Kidney (tissue), 14 donors: ENCODE measurements around the gene EHBP1. TPM values are rescaled to one million over a fixed set of nuclear protein-coding genes. Genes with fewer than 3 reads are reported as not detected.

Source experiments
- DNase-seq, 5 donors: peaks; one replicate each; pipeline ENCODE4 v3.0.0-alpha.2; 2013 to 2020
- FAIRE-seq: peaks from 2 replicates; lab custom pipeline; 2012; peaks lifted over from hg19 to GRCh38; lab: Jason Lieb, UNC
- H3K27ac ChIP-seq, 2 donors: one replicate each; pipeline ENCODE4 v1.7.0; 2013; ENCODE audit warnings: low read depth in 2 of 2, low read length in 2 of 2, inconsistent platforms in 1 of 2
- H3K27me3 ChIP-seq: one replicate; pipeline ENCODE4 v1.7.1; 2013; ENCODE audit warnings: low read length, inconsistent platforms; ENCODE audit not compliant: control insufficient read depth, insufficient read depth
- H3K36me3 ChIP-seq, 3 donors: one replicate each; pipeline versions ENCODE4 v1.7.0 to v1.7.1; 2013; ENCODE audit warnings: low read length in 3 of 3, control low read depth in 1 of 3, inconsistent platforms in 1 of 3; ENCODE audit not compliant: insufficient read depth in 3 of 3, control insufficient read depth in 2 of 3
- H3K4me1 ChIP-seq, 3 donors: one replicate each; pipeline versions ENCODE4 v1.7.0 to v1.7.1; 2013; ENCODE audit warnings: low read length in 3 of 3, inconsistent platforms in 1 of 3, low read depth in 1 of 3; ENCODE audit not compliant: control insufficient read depth in 2 of 3, insufficient read depth in 2 of 3
- H3K4me3 ChIP-seq, 3 donors: one replicate each; pipeline versions ENCODE4 v1.7.0 to v1.8.1; 2013; ENCODE audit warnings: low read length in 3 of 3, control low read depth in 1 of 3, inconsistent platforms in 1 of 3
- H3K9ac ChIP-seq, 3 donors: one replicate each; pipeline versions ENCODE4 v1.7.0 to v1.7.1; 2013; ENCODE audit warnings: low read length in 3 of 3, control low read depth in 1 of 3, inconsistent platforms in 1 of 3
- H3K9me3 ChIP-seq, 3 donors: one replicate each; pipeline versions ENCODE4 v1.7.0 to v1.7.1; 2013; ENCODE audit warnings: low read length in 3 of 3, control low read depth in 1 of 3, inconsistent platforms in 1 of 3; ENCODE audit not compliant: control insufficient read depth in 2 of 3, insufficient read depth in 1 of 3
- intact Hi-C: fragments of 100-400 bp; cut with DNase I; formaldehyde crosslinking; loops from one replicate; pipeline ENCODE4 v1.11.1; 2022
- polyA plus RNA-seq: library from polyadenylated mRNA; stranded (reverse); fragments of 350-450 nt; fragmentation: Illumina TruSeq; extraction: RNeasy Lipid Tissue Mini Kit (QIAGEN cat#74804); gene quantifications from one replicate; pipeline ENCODE4 v1.2.3, GENCODE V29; 2014; ENCODE audit warnings: low read depth, low replicate concordance; ENCODE audit not compliant: insufficient read depth
- total RNA-seq: library from RNA; stranded (reverse); fragmentation: NEBNext Ultra II Directional; extraction: Animal tissue kit (Norgen Biotek cat#: 25700); gene quantifications from one replicate; pipeline ENCODE4 v1.2.1, GENCODE V29; 2021
- TF ChIP-seq, protein P1 (sequence below): IDR thresholded peaks from 3 replicates; pipeline ENCODE4 v1.5.1; 2012; ENCODE audit warnings: mild to moderate bottlenecking, moderate library complexity, borderline replicate concordance; ENCODE audit not compliant: insufficient read depth; ENCODE audit errors: extremely low read depth
- donor health status: control.
- donor health status: control.
- donor health status: control.
- donor health status: control.
- donor health status: control.
- donor health status: DM: yes; HTN: yes; CAD: no.
- donor health status: Normal renal cell carcinoma (clear cell type).

Gene EHBP1
- total and polyA plus RNA-seq, 2 donors from 2014 or later: 12.5 to 42.7 TPM

DNA sequence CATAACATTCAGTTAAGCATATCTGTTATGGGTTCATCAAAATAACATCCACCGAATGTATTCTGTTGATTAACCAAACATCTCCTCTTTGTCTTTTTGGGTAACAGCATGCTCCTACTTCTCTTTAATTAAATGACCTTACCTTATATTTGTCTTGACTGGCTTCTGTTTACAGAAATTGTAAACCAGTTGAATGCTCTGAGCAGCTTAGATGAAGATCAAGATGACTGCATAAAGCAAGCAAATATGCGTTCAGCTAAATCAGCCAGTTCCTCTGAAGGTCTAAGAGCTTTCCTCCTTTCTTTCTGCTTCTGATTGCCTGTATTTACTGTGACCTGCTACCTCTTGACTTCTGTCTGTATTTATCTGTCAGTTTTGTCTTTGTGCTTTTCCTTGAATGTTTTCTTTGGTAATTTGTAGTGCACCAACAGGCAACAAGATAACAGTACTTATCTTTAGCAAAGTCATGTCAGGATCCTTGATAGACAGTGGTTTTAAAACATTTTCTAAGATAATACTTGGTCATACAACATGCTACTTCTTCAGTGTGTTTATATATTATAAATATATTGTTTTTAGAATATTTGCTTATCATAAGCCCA, 152.8 kb downstream of the EHBP1 start:
- Histone ChIP-seq H3K9me3 (no peaks in the 10 kb centered on the region), H3K4me1 (no peaks in the 10 kb centered on the region), H3K4me3 (no peak overlapping the region), H3K27ac (no peak overlapping the region), H3K36me3 (peaks cover 0 to 2% (median 0%) of the 10 kb centered on the region in 3 donors), H3K27me3 (no peaks in the 10 kb centered on the region), H3K9ac (no peak overlapping the region)
- TF ChIP-seq, protein P1, sequence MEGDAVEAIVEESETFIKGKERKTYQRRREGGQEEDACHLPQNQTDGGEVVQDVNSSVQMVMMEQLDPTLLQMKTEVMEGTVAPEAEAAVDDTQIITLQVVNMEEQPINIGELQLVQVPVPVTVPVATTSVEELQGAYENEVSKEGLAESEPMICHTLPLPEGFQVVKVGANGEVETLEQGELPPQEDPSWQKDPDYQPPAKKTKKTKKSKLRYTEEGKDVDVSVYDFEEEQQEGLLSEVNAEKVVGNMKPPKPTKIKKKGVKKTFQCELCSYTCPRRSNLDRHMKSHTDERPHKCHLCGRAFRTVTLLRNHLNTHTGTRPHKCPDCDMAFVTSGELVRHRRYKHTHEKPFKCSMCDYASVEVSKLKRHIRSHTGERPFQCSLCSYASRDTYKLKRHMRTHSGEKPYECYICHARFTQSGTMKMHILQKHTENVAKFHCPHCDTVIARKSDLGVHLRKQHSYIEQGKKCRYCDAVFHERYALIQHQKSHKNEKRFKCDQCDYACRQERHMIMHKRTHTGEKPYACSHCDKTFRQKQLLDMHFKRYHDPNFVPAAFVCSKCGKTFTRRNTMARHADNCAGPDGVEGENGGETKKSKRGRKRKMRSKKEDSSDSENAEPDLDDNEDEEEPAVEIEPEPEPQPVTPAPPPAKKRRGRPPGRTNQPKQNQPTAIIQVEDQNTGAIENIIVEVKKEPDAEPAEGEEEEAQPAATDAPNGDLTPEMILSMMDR: no peak
- FAIRE-seq: no peak
- intact Hi-C loops: no loop called here
- no peak for DNase-seq

DNA sequence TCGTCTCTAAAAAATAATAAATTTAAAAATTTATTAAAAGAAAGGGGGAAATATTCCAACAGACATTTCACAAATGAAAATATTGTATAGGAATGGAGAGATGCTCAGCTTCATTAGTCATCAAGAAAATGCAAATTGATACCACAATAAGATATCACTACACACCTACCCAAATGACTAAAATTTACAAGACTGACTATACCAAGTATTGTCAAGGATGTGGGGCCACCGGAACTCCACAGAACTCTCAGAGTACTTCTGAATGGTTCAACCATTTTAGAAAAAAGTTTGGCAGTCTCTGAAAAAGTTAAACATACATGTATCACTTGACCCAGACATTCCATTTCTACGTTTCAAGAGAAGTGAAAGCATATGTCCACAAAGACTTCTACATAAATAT, 163.4 kb downstream of the EHBP1 start:
- TF ChIP-seq, protein P1: no peak
- peaks cover 0 to 15% (median 2%) of the 10 kb centered on the region in 3 donors for H3K36me3 ChIP-seq
- intact Hi-C loops: no loop called here
- no peak overlapping the region for H3K27ac ChIP-seq
- H3K9me3 ChIP-seq: peaks cover 0 to 2% (median 0%) of the 10 kb centered on the region in 3 donors
- FAIRE-seq (no peak), DNase-seq (no peak)
- no peak overlapping the region for H3K4me3 ChIP-seq
- H3K9ac ChIP-seq: no peak overlapping the region
- H3K4me1 ChIP-seq: no peaks in the 10 kb centered on the region
- H3K27me3 ChIP-seq: no peaks in the 10 kb centered on the region

DNA sequence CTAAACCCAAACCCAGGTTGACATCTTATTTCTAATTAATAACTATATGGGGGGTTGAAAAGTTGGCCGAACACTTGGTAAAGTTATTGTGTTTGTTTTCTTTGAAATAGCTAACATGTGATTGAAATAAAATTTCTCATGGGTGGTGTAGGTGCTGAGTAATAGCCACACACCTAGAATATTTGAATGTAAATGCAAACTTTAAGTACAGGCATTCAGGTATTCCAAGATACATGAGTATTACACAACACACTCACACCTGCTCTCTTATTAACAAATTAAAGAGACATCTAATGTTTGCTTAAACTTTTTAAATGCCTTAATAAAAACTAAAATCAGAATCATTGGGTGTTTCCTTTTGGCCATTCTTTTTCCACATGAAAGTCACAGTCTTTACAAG, 165.5 kb downstream of the EHBP1 start:
- Histone ChIP-seq H3K9me3 (peaks cover 0 to 2% (median 0%) of the 10 kb centered on the region in 3 donors), H3K27me3 (no peaks in the 10 kb centered on the region), H3K27ac (no peak overlapping the region), H3K36me3 (peaks cover 4 to 22% (median 9%) of the 10 kb centered on the region in 3 donors), H3K4me3 (no peak overlapping the region), H3K4me1 (no peaks in the 10 kb centered on the region), H3K9ac (no peak overlapping the region)
- DNase-seq: no peak
- FAIRE-seq: no peak
- intact Hi-C loops: no loop called here
- TF ChIP-seq, protein P1: no peak
